GM19240 (cell line): ENCODE data around the gene GJA3.

Experiments used
- DNase-seq: peaks from one replicate; pipeline ENCODE4 v3.0.0; 2011; ENCODE audit warnings: low spot score; ENCODE audit not compliant: insufficient read length

Gene GJA3

GRCh38 chr13:20090349-20090748 is 70.5 kb downstream of the GJA3 start:
- no peak for DNase-seq
